ENCODE measurements around the gene GAB4.

- TF ChIP-seq CTCF (IDR thresholded peaks at IDR 0.05; ENCODE audit: poor library complexity) (no peak), EZH2 (IDR thresholded peaks at IDR 0.05; ENCODE audit: borderline replicate concordance) (no peak), EZH2phosphoT487 (IDR thresholded peaks at IDR 0.05; ENCODE audit: low read depth, severe bottlenecking, unreplicated experiment) (no peak)
These were observed 42.5 kb downstream of the GAB4 start for GRCh38 chr22:16965560-16965959.

All from hepatocyte (in vitro differentiated cells).